Measurements from ENCODE around the gene HOXC4.

DNA sequence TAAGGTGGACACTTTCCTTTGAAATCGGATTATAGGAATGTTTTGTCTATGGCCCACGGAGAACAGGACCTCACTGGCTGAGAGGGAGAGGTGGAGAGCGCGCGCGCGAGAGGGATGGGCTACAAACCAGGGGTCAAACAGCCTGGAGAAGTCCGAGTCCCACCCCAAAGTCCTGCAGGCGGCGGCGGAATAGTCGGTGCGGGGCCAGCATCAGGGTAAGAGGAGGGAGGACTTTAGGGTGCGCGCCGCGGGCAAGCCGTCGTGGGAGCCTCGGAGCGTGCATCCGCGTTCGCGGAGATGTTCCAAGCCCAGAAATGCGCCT, 48.1 kb upstream of the HOXC4 start:
- TF ChIP-seq, protein P1, sequence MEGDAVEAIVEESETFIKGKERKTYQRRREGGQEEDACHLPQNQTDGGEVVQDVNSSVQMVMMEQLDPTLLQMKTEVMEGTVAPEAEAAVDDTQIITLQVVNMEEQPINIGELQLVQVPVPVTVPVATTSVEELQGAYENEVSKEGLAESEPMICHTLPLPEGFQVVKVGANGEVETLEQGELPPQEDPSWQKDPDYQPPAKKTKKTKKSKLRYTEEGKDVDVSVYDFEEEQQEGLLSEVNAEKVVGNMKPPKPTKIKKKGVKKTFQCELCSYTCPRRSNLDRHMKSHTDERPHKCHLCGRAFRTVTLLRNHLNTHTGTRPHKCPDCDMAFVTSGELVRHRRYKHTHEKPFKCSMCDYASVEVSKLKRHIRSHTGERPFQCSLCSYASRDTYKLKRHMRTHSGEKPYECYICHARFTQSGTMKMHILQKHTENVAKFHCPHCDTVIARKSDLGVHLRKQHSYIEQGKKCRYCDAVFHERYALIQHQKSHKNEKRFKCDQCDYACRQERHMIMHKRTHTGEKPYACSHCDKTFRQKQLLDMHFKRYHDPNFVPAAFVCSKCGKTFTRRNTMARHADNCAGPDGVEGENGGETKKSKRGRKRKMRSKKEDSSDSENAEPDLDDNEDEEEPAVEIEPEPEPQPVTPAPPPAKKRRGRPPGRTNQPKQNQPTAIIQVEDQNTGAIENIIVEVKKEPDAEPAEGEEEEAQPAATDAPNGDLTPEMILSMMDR (IDR thresholded peaks at IDR 0.05) = no peak
- no peak for TF ChIP-seq POLR2AphosphoS5 (IDR thresholded peaks at IDR 0.05)
